ENCODE results near the gene TSGA10IP.
A peak's percentile ranks its signal among the peaks of the same experiment; 100 is the strongest.

TSGA10IP gene

GRCh38 chr11:65918211-65919140 lies 26.8 kb upstream of the TSGA10IP start, which contains the start of gene C11orf68:
TSS of gene C11orf68 (minus strand) at chr11:65919062. CDS start at chr11:65919031, 31 bp downstream.
- DNase-seq (ENCODE audit: low read depth): no peak

GRCh38 chr11:65919141-65919572 lies 26.1 kb upstream of the TSGA10IP start, which contains the start of gene DRAP1:
TSS of gene DRAP1 (plus strand) at chr11:65919426. CDS start at chr11:65919502, 76 bp downstream.
- DNase-seq (ENCODE audit: low read depth): peak; percentile 99

- DNase-seq (ENCODE audit: low read depth): peak; percentile 57
Measured at GRCh38 chr11:65919573-65920371, 25.5 kb upstream of the TSGA10IP start.

- no peak for DNase-seq (ENCODE audit: low read depth)
Measured at GRCh38 chr11:65920372-65920802, 24.9 kb upstream of the TSGA10IP start.

GRCh38 chr11:65921033-65921555 lies 24.2 kb upstream of the TSGA10IP start:
- DNase-seq (ENCODE audit: low read depth): no peak

- DNase-seq (ENCODE audit: low read depth): no peak
Measured at GRCh38 chr11:65921876-65922275, 23.4 kb upstream of the TSGA10IP start.

GRCh38 chr11:65922565-65922964 lies 22.7 kb upstream of the TSGA10IP start:
- DNase-seq (ENCODE audit: low read depth): no peak

- DNase-seq (ENCODE audit: low read depth): no peak
Measured at GRCh38 chr11:65925397-65925796, 19.9 kb upstream of the TSGA10IP start.

GRCh38 chr11:65927904-65928397 lies 17.3 kb upstream of the TSGA10IP start:
- peak; percentile 57 for DNase-seq (ENCODE audit: low read depth)

GRCh38 chr11:65928667-65929066 lies 16.6 kb upstream of the TSGA10IP start:
- no peak for DNase-seq (ENCODE audit: low read depth)

GRCh38 chr11:65931773-65932557 lies 13.3 kb upstream of the TSGA10IP start:
- no peak for DNase-seq (ENCODE audit: low read depth)

- no peak for DNase-seq (ENCODE audit: low read depth)
Measured at GRCh38 chr11:65932558-65932919, 12.7 kb upstream of the TSGA10IP start.

- DNase-seq (ENCODE audit: low read depth): no peak
Measured at GRCh38 chr11:65934014-65934413, 11.3 kb upstream of the TSGA10IP start.

GRCh38 chr11:65937766-65938165 lies 7.5 kb upstream of the TSGA10IP start:
- DNase-seq (ENCODE audit: low read depth): no peak

GRCh38 chr11:65941720-65942310 lies 3.5 kb upstream of the TSGA10IP start:
- no peak for DNase-seq (ENCODE audit: low read depth)

GRCh38 chr11:65942531-65942930 lies 2.7 kb upstream of the TSGA10IP start:
- DNase-seq (ENCODE audit: low read depth): no peak

- DNase-seq (ENCODE audit: low read depth): no peak
Measured at GRCh38 chr11:65944191-65944590, 1.1 kb upstream of the TSGA10IP start.

- no peak for DNase-seq (ENCODE audit: low read depth)
Measured at GRCh38 chr11:65944767-65945166, 513 bp upstream of the TSGA10IP start.

GRCh38 chr11:65945941-65946558 lies 770 bp downstream of the TSGA10IP start:
- no peak for DNase-seq (ENCODE audit: low read depth)

GRCh38 chr11:65946655-65947054 lies 1.4 kb downstream of the TSGA10IP start:
- DNase-seq (ENCODE audit: low read depth): no peak

- no peak for DNase-seq (ENCODE audit: low read depth)
Measured at GRCh38 chr11:65947133-65947532, 1.9 kb downstream of the TSGA10IP start.

Data from activated T-helper 9 cell treated with anti-CD3 and anti-CD28 coated beads, Interleukin-2, amount 50 U/mL, for 16 hours (primary cell).